HG02759 (cell line): ENCODE measurements around the gene GNAQ.

Experiments used
- ATAC-seq: cut with Tn5 transposase; IDR thresholded peaks from one replicate; pipeline ENCODE4 v1.9.1; 2021; ENCODE audit warnings: mild to moderate bottlenecking, moderate library complexity; ENCODE audit not compliant: unreplicated experiment

GNAQ gene

GRCh38 chr9:77851882-77852595, 179.6 kb downstream of the GNAQ start:
- ATAC-seq, result no peak

GRCh38 chr9:77848897-77849296, 182.7 kb downstream of the GNAQ start:
- no peak for ATAC-seq

GRCh38 chr9:77848404-77848803, 183.2 kb downstream of the GNAQ start:
- no peak for ATAC-seq

GRCh38 chr9:77847626-77848025, 184.0 kb downstream of the GNAQ start:
- ATAC-seq, result no peak

GRCh38 chr9:77847059-77847499, 184.5 kb downstream of the GNAQ start:
- ATAC-seq, result no peak

- no peak for ATAC-seq
Observed at GRCh38 chr9:77844415-77844814, 187.2 kb downstream of the GNAQ start.

- no peak for ATAC-seq
Observed at GRCh38 chr9:77843871-77844155, 187.8 kb downstream of the GNAQ start.

GRCh38 chr9:77843076-77843870, 188.3 kb downstream of the GNAQ start:
- no peak for ATAC-seq

- peak; percentile 81 for ATAC-seq
Observed at GRCh38 chr9:77841739-77842386, 189.7 kb downstream of the GNAQ start.

GRCh38 chr9:77839459-77840140, 192.0 kb downstream of the GNAQ start:
- ATAC-seq, result no peak

GRCh38 chr9:77838986-77839385, 192.6 kb downstream of the GNAQ start:
- no peak for ATAC-seq

- no peak for ATAC-seq
Observed at GRCh38 chr9:77834898-77835488, 196.6 kb downstream of the GNAQ start.

GRCh38 chr9:77833561-77834429, 197.8 kb downstream of the GNAQ start:
- no peak for ATAC-seq

GRCh38 chr9:77832639-77833038, 199.0 kb downstream of the GNAQ start:
- ATAC-seq, result no peak

GRCh38 chr9:77831781-77832180, 199.8 kb downstream of the GNAQ start:
- no peak for ATAC-seq

- ATAC-seq, result no peak
Observed at GRCh38 chr9:77830618-77831285, 200.9 kb downstream of the GNAQ start.

GRCh38 chr9:77829420-77829819, 202.2 kb downstream of the GNAQ start:
- ATAC-seq, result no peak

GRCh38 chr9:77827104-77827784, 204.4 kb downstream of the GNAQ start:
- peak; percentile 49 for ATAC-seq

GRCh38 chr9:77826621-77827020, 205.0 kb downstream of the GNAQ start:
- no peak for ATAC-seq
